MM.1S (cell line): Measurements from ENCODE around the gene IFNA8.
"Not testable (repeated sequence)": the region's sequence is repeated elsewhere in the genome, so short reads cannot be mapped to it uniquely, and the experiment has no call there.

Experiments
- DNase-seq: peaks from one replicate; pipeline ENCODE4 v3.0.0-alpha.2; 2015
- H2AFZ ChIP-seq: fragments of 300-600 bp; sonication (generic); 2 replicates; pipeline ENCODE4 v1.6.0; 2016; ENCODE audit warnings: antibody characterized with exemption, low read length
- H3F3A ChIP-seq: fragments of 300-600 bp; sonication (generic); 2 replicates; pipeline ENCODE4 v1.6.1; 2016; ENCODE audit warnings: mild to moderate bottlenecking, antibody characterized with exemption, low read length, moderate library complexity, mixed read lengths; ENCODE audit not compliant: insufficient read depth
- H3K27ac ChIP-seq: fragments of 300-600 bp; sonication (generic); 2 replicates; pipeline ENCODE4 v1.5.1; 2016; ENCODE audit warnings: mild to moderate bottlenecking, low read length
- H3K27me3 ChIP-seq: fragments of 300-600 bp; sonication (generic); replicated peaks from 2 replicates; pipeline ENCODE4 v1.6.0; 2016; ENCODE audit warnings: low read length; ENCODE audit not compliant: insufficient read depth
- H3K36me3 ChIP-seq: fragments of 300-600 bp; sonication (generic); replicated peaks from 2 replicates; pipeline ENCODE4 v1.6.1; 2016; ENCODE audit warnings: mild to moderate bottlenecking, low read length, mixed read lengths; ENCODE audit not compliant: insufficient read depth
- H3K4me1 ChIP-seq: fragments of 300-600 bp; sonication (generic); 2 replicates; pipeline ENCODE4 v1.6.1; 2016; ENCODE audit warnings: low read length, mixed read lengths
- H3K4me2 ChIP-seq: fragments of 300-600 bp; sonication (generic); 2 replicates; pipeline ENCODE4 v1.6.0; 2016; ENCODE audit warnings: low read depth, low read length
- H3K4me3 ChIP-seq: fragments of 300-600 bp; sonication (generic); 2 replicates; pipeline ENCODE4 v1.5.1; 2016; ENCODE audit warnings: low read length, mixed read lengths
- H3K79me2 ChIP-seq: fragments of 300-600 bp; sonication (generic); 2 replicates; pipeline ENCODE4 v1.6.1; 2016; ENCODE audit warnings: mixed run types, low read length, mixed read lengths
- H3K9ac ChIP-seq: fragments of 300-600 bp; sonication (generic); 2 replicates; pipeline ENCODE4 v1.6.1; 2016; ENCODE audit warnings: low read length, mixed read lengths
- H3K9me2 ChIP-seq: fragments of 300-600 bp; sonication (generic); replicated peaks from 2 replicates; pipeline ENCODE4 v1.6.1; 2016; ENCODE audit warnings: mild to moderate bottlenecking, low read length, mixed read lengths; ENCODE audit not compliant: insufficient read depth
- H3K9me3 ChIP-seq: fragments of 300-600 bp; sonication (generic); replicated peaks from 2 replicates; pipeline ENCODE4 v1.6.1; 2016; ENCODE audit warnings: mild to moderate bottlenecking, low read length, mixed read lengths; ENCODE audit not compliant: insufficient read depth
- H4K20me1 ChIP-seq: fragments of 300-600 bp; sonication (generic); 2 replicates; pipeline ENCODE4 v1.6.1; 2016; ENCODE audit warnings: mild to moderate bottlenecking, low read length, moderate library complexity, mixed read lengths; ENCODE audit not compliant: insufficient read depth
- CTCF ChIP-seq: fragments of 300-600 bp; sonication (generic); IDR thresholded peaks from 2 replicates; pipeline ENCODE4 v1.5.1; 2016; ENCODE audit warnings: antibody characterized with exemption, low read length, mixed read lengths
- EZH2 ChIP-seq: fragments of 300-600 bp; sonication (generic); optimal IDR thresholded peaks from 2 replicates; pipeline ENCODE3; 2017; ENCODE audit warnings: low read depth, mild to moderate bottlenecking, antibody characterized with exemption, low read length, mixed read lengths
- EZH2phosphoT487 ChIP-seq: fragments of 300-600 bp; sonication (generic); IDR thresholded peaks from 2 replicates; pipeline ENCODE4 v1.6.1; 2018; ENCODE audit warnings: antibody characterized with exemption, low read length

Gene IFNA8

GRCh38 chr9:21408817-21409216 lies at the start of gene IFNA8:
Gene IFNA8, plus strand, starts transcription at chr9:21409117. Its CDS starts 60 bp downstream, at chr9:21409177.
- no peak within 1 kb of the TSS for H3K4me2 ChIP-seq
- H3K9me3 ChIP-seq: no peaks in the 10 kb centered on the region
- H4K20me1 ChIP-seq: no peaks in the 10 kb centered on the region
- no peak within 1 kb of the TSS for H3K9ac ChIP-seq
- H3K27ac ChIP-seq: no peak within 1 kb of the TSS
- H3F3A ChIP-seq: no peaks in the 10 kb centered on the region
- TF ChIP-seq EZH2phosphoT487: no peak
- TF ChIP-seq EZH2: no peak
- TF ChIP-seq CTCF: no peak
- no peaks in the 10 kb centered on the region for H3K36me3 ChIP-seq
- no peak within 1 kb of the TSS for H3K4me3 ChIP-seq
- no peak within 1 kb of the TSS for H2AFZ ChIP-seq
- H3K79me2 ChIP-seq: no peaks in the 10 kb centered on the region
- no peaks in the 10 kb centered on the region for H3K9me2 ChIP-seq
- no peaks in the 10 kb centered on the region for H3K27me3 ChIP-seq
- no peak for DNase-seq
- H3K4me1 ChIP-seq: no peaks in the 10 kb centered on the region

GRCh38 chr9:21362287-21362686 lies 46.6 kb upstream of the IFNA8 start:
- H3K27me3 ChIP-seq: peaks cover 30% of the 10 kb centered on the region
- no peak for DNase-seq
- no peaks in the 10 kb centered on the region for H3F3A ChIP-seq
- H2AFZ ChIP-seq: no peak overlapping the region
- H4K20me1 ChIP-seq: no peaks in the 10 kb centered on the region
- no peaks in the 10 kb centered on the region for H3K79me2 ChIP-seq
- no peak overlapping the region for H3K27ac ChIP-seq
- no peaks in the 10 kb centered on the region for H3K9me3 ChIP-seq
- TF ChIP-seq CTCF: no peak
- no peak for TF ChIP-seq EZH2
- H3K4me3 ChIP-seq: no peak overlapping the region
- H3K9ac ChIP-seq: no peak overlapping the region
- no peaks in the 10 kb centered on the region for H3K36me3 ChIP-seq
- no peak overlapping the region for H3K4me2 ChIP-seq
- H3K9me2 ChIP-seq: no peaks in the 10 kb centered on the region
- H3K4me1 ChIP-seq: no peaks in the 10 kb centered on the region

GRCh38 chr9:21367169-21367568 lies 41.7 kb upstream of the IFNA8 start:
- H3K9ac ChIP-seq, DNase-seq, H3K27ac ChIP-seq, H3K4me1 ChIP-seq, H4K20me1 ChIP-seq, H3K27me3 ChIP-seq, H3K4me2 ChIP-seq, H3K4me3 ChIP-seq, H3K79me2 ChIP-seq, H3K36me3 ChIP-seq, H3F3A ChIP-seq, H3K9me3 ChIP-seq, H2AFZ ChIP-seq, H3K9me2 ChIP-seq: not testable (repeated sequence)

GRCh38 chr9:21367957-21368356 lies 41.0 kb upstream of the IFNA8 start, which contains the start of gene IFNA13:
Gene IFNA13, minus strand, starts transcription at chr9:21368057. Its CDS starts 47 bp downstream, at chr9:21368010.
- H3K4me3 ChIP-seq: no peak within 1 kb of the TSS

GRCh38 chr9:21371467-21371866 lies 37.5 kb upstream of the IFNA8 start:
- not testable (repeated sequence) for H3F3A ChIP-seq, H3K9ac ChIP-seq, H3K9me3 ChIP-seq, H3K4me2 ChIP-seq, H2AFZ ChIP-seq, H3K4me3 ChIP-seq, H3K27ac ChIP-seq, H4K20me1 ChIP-seq, H3K79me2 ChIP-seq, DNase-seq, H3K9me2 ChIP-seq, H3K27me3 ChIP-seq, H3K36me3 ChIP-seq, H3K4me1 ChIP-seq

More at GRCh38 chr9:21367957-21368356, 41.0 kb upstream of the IFNA8 start, which contains the start of gene IFNA13:
- DNase-seq: no peak
- H3K36me3 ChIP-seq: no peaks in the 10 kb centered on the region
- H3K9me3 ChIP-seq: no peaks in the 10 kb centered on the region
- H3K27me3 ChIP-seq: 0 out of 2 replicates have a peak, but pooled peaks cover 1% of the 10 kb centered on the region
- no peak within 1 kb of the TSS for H3K9ac ChIP-seq
- no peak within 1 kb of the TSS for H3K27ac ChIP-seq
- H3K79me2 ChIP-seq: no peaks in the 10 kb centered on the region
- H3F3A ChIP-seq: no peaks in the 10 kb centered on the region
- H2AFZ ChIP-seq: no peak within 1 kb of the TSS
- H3K4me2 ChIP-seq: no peak within 1 kb of the TSS
- no peaks in the 10 kb centered on the region for H3K9me2 ChIP-seq
- H3K4me1 ChIP-seq: no peaks in the 10 kb centered on the region
- no peaks in the 10 kb centered on the region for H4K20me1 ChIP-seq
- TF ChIP-seq EZH2: no peak
- no peak for TF ChIP-seq EZH2phosphoT487
- TF ChIP-seq CTCF: no peak
